ENCODE results near the gene KCNJ6. TPM values are rescaled to one million over a fixed set of nuclear protein-coding genes. Genes with fewer than 3 reads are reported as not detected.

KCNJ6 gene
- total and polyA plus RNA-seq, 2 experiments from 2014 or later, result 0.07 to 0.46 TPM

DNA sequence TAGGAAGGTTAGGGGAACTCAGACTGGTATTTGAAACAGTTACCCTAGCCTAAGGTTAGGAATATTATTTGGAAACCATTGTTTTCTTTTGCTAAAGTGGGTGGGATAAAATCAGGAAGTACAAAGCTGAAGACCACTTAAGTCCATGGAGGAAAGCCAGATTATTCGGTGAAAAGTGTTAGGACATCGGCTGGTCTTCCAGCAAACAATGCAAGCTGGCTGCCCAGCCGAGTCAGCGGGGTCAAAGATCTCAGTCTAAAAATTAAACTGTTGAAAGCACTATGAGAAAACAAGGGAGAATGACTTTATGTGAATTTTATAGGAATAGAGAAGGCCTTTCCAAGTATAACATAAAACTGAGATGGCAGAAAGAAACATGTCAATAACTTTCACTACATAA lies 231.7 kb downstream of the KCNJ6 start:
- H3K79me2 ChIP-seq, result no peaks in the 10 kb centered on the region
- H2AFZ ChIP-seq, result no peak overlapping the region
- no peaks in the 10 kb centered on the region for H3K27me3 ChIP-seq
- H3K9me3 ChIP-seq (ENCODE audit: low read depth), result no peaks in the 10 kb centered on the region
- H3K36me3 ChIP-seq (replicated peaks; ENCODE audit: insufficient read depth, low read depth), result no peaks in the 10 kb centered on the region
- H3K4me2 ChIP-seq, result no peak overlapping the region
- peaks cover 5% of the 10 kb centered on the region for H3K4me1 ChIP-seq (ENCODE audit: insufficient read depth)
- no peak for DNase-seq (ENCODE audit: low spot score)
- no peak overlapping the region for H3K27ac ChIP-seq
- TF ChIP-seq EZH2 (IDR thresholded peaks at IDR 0.05; ENCODE audit: borderline replicate concordance) (no peak), EZH2phosphoT487 (IDR thresholded peaks at IDR 0.05; ENCODE audit: low read depth, severe bottlenecking, unreplicated experiment) (no peak)
- TF ChIP-seq, protein P1, sequence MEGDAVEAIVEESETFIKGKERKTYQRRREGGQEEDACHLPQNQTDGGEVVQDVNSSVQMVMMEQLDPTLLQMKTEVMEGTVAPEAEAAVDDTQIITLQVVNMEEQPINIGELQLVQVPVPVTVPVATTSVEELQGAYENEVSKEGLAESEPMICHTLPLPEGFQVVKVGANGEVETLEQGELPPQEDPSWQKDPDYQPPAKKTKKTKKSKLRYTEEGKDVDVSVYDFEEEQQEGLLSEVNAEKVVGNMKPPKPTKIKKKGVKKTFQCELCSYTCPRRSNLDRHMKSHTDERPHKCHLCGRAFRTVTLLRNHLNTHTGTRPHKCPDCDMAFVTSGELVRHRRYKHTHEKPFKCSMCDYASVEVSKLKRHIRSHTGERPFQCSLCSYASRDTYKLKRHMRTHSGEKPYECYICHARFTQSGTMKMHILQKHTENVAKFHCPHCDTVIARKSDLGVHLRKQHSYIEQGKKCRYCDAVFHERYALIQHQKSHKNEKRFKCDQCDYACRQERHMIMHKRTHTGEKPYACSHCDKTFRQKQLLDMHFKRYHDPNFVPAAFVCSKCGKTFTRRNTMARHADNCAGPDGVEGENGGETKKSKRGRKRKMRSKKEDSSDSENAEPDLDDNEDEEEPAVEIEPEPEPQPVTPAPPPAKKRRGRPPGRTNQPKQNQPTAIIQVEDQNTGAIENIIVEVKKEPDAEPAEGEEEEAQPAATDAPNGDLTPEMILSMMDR (IDR thresholded peaks at IDR 0.05; ENCODE audit: poor library complexity), result no peak
- no peaks in the 10 kb centered on the region for H4K20me1 ChIP-seq (ENCODE audit: insufficient read depth, poor library complexity, severe bottlenecking)
- H3K9me2 ChIP-seq (replicated peaks; ENCODE audit: insufficient read depth), result no peaks in the 10 kb centered on the region
- 58% methylated on average over 4 of the region's 4 CpGs for WGBS (ENCODE audit: low lambda C conversion rate, missing lambda C conversion rate)
- H3K4me3 ChIP-seq, result no peak overlapping the region

DNA sequence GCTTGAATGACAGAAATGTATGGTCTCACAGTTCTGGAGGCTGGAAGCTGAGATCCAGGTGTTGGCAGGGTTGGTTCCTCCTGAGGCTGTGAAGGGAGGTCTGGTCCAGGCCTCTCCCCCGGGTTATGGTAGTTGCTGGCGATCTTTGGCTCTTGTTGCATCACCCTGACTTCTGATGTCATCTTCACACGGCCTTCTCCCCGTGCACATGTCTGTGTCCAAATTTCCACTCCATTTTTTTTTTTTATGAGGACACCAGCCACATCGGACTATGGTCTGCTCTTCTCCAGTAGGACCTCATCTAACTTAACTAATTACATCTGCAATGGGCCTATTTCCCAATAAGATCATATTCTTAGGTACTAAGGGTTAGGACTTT lies 232.2 kb downstream of the KCNJ6 start:
- TF ChIP-seq, protein P1 (IDR thresholded peaks at IDR 0.05; ENCODE audit: poor library complexity), result no peak
- no peak for TF ChIP-seq EZH2 (IDR thresholded peaks at IDR 0.05; ENCODE audit: borderline replicate concordance)
- TF ChIP-seq EZH2phosphoT487 (IDR thresholded peaks at IDR 0.05; ENCODE audit: low read depth, severe bottlenecking, unreplicated experiment), result no peak
- H3K36me3 ChIP-seq (replicated peaks; ENCODE audit: insufficient read depth, low read depth), result no peaks in the 10 kb centered on the region
- H3K9me3 ChIP-seq (ENCODE audit: low read depth), result no peaks in the 10 kb centered on the region
- H4K20me1 ChIP-seq (ENCODE audit: insufficient read depth, poor library complexity, severe bottlenecking), result no peaks in the 10 kb centered on the region
- peaks cover 5% of the 10 kb centered on the region for H3K4me1 ChIP-seq (ENCODE audit: insufficient read depth)
- H3K79me2 ChIP-seq, result no peaks in the 10 kb centered on the region
- no peak overlapping the region for H2AFZ ChIP-seq
- no peaks in the 10 kb centered on the region for H3K27me3 ChIP-seq
- no peaks in the 10 kb centered on the region for H3K9me2 ChIP-seq (replicated peaks; ENCODE audit: insufficient read depth)
- no peak overlapping the region for H3K27ac ChIP-seq
- DNase-seq (ENCODE audit: low spot score), result no peak
- 89% methylated on average over 5 of the region's 5 CpGs for WGBS (ENCODE audit: low lambda C conversion rate, missing lambda C conversion rate)
- no peak overlapping the region for H3K4me3 ChIP-seq
- H3K4me2 ChIP-seq, result no peak overlapping the region

DNA sequence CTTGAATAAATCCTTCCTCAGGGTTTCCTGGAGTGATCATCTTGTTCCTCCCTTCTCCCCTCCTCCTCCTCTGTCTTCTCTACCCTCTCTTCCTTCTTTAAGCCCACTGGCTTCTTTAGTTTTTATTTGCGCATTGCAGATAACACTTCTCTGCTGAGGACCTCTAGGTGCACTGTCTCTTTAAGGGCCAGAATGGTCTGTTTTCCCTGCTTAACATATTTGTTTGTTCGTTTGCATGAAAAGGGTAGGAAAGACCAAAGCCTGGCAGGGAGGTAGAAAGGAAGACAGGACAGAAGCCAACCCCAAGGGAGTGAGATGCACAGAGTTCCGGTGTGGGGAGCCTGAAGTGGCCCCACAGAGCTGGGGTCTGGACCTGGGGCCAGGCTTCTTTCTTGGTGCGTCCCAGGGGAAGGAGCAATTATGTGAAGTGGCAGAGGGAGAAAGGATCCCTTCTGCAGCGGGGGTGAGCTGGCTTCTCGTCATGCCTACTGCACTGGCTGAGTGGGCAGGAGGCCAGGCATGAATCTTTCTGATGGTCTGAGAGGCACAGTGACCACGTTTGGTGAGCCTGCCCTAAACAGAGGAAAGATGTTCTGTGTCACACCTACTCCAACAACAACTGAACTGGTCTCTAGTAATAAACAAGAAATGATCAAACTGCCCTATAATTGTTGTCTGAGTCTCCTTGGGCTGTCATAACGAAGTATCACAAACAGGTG lies 232.7 kb downstream of the KCNJ6 start:
- H3K27ac ChIP-seq, result no peak overlapping the region

More for the DNA sequence above, 232.7 kb downstream of the KCNJ6 start:
- Histone ChIP-seq H3K4me1 (ENCODE audit: insufficient read depth) (peaks cover 5% of the 10 kb centered on the region), H2AFZ (no peak overlapping the region), H3K9me2 (replicated peaks; ENCODE audit: insufficient read depth) (no peaks in the 10 kb centered on the region), H3K4me3 (no peak overlapping the region), H3K9me3 (ENCODE audit: low read depth) (no peaks in the 10 kb centered on the region), H3K4me2 (no peak overlapping the region), H3K27me3 (no peaks in the 10 kb centered on the region), H3K79me2 (no peaks in the 10 kb centered on the region), H4K20me1 (ENCODE audit: insufficient read depth, poor library complexity, severe bottlenecking) (no peaks in the 10 kb centered on the region), H3K36me3 (replicated peaks; ENCODE audit: insufficient read depth, low read depth) (no peaks in the 10 kb centered on the region)
- 53% methylated on average over 8 of the region's 8 CpGs for WGBS (ENCODE audit: low lambda C conversion rate, missing lambda C conversion rate)
- no peak for DNase-seq (ENCODE audit: low spot score)
- TF ChIP-seq EZH2phosphoT487 (IDR thresholded peaks at IDR 0.05; ENCODE audit: low read depth, severe bottlenecking, unreplicated experiment) (no peak), EZH2 (IDR thresholded peaks at IDR 0.05; ENCODE audit: borderline replicate concordance) (no peak)
- TF ChIP-seq, protein P1 (IDR thresholded peaks at IDR 0.05; ENCODE audit: poor library complexity), result no peak

Measured in hepatocyte (in vitro differentiated cells).